Neuronal stem cell (in vitro differentiated cells): Measurements from ENCODE around the gene SLC16A3.

Experiments used
- DNase-seq: peaks from one replicate; pipeline ENCODE4 v3.0.0-alpha.2; 2013; ENCODE audit warnings: low spot score
- H2AFZ ChIP-seq: one replicate; pipeline ENCODE4 v1.6.1; 2013; ENCODE audit warnings: mild to moderate bottlenecking, low read length, inconsistent platforms
- H2AK5ac ChIP-seq: 2 replicates; pipeline ENCODE4 v1.6.1; 2013; ENCODE audit warnings: low read depth, mild to moderate bottlenecking, inconsistent platforms, low read length, moderate library complexity, mixed read lengths
- H2BK120ac ChIP-seq: 2 replicates; pipeline ENCODE4 v1.6.1; 2013; ENCODE audit warnings: low read depth, mild to moderate bottlenecking, inconsistent platforms, low read length, moderate library complexity, mixed read lengths
- H2BK12ac ChIP-seq: one replicate; pipeline ENCODE4 v1.6.1; 2013; ENCODE audit warnings: low read length, inconsistent platforms
- H2BK15ac ChIP-seq: 2 replicates; pipeline ENCODE4 v1.6.1; 2013; ENCODE audit warnings: mild to moderate bottlenecking, low read length, inconsistent platforms, mixed read lengths
- H2BK5ac ChIP-seq: one replicate; pipeline ENCODE4 v1.6.1; 2013; ENCODE audit warnings: inconsistent platforms, mild to moderate bottlenecking, low read length, moderate library complexity
- H3K14ac ChIP-seq: one replicate; pipeline ENCODE4 v1.6.1; 2013; ENCODE audit warnings: low read length, inconsistent platforms
- H3K18ac ChIP-seq: 2 replicates; pipeline ENCODE4 v1.6.1; 2013; ENCODE audit warnings: low read length, inconsistent platforms
- H3K23ac ChIP-seq: 2 replicates; pipeline ENCODE4 v1.6.1; 2013; ENCODE audit warnings: low read depth, mild to moderate bottlenecking, mixed read lengths, low read length, inconsistent platforms; ENCODE audit not compliant: poor library complexity
- H3K27ac ChIP-seq: replicated peaks from 3 replicates; pipeline ENCODE4 v1.5.1; 2013; ENCODE audit warnings: low read length, inconsistent platforms
- H3K27me3 ChIP-seq, 3 experiments: 2 replicates each; pipeline ENCODE4 v1.6.1; 2013; ENCODE audit warnings: low read length in 3 of 3, mild to moderate bottlenecking in 2 of 3, inconsistent platforms in 1 of 3, low read depth in 1 of 3, mixed read lengths in 1 of 3, moderate library complexity in 1 of 3; ENCODE audit not compliant: control insufficient read depth in 3 of 3, insufficient read depth in 3 of 3
- H3K36me3 ChIP-seq, 2 donors: replicated peaks in 1 of 2; 2 replicates each; pipeline ENCODE4 v1.6.1; 2013; ENCODE audit warnings: low read length in 2 of 2; ENCODE audit not compliant: control insufficient read depth in 2 of 2, insufficient read depth in 2 of 2
- H3K4ac ChIP-seq: 2 replicates; pipeline ENCODE4 v1.6.1; 2013; ENCODE audit warnings: inconsistent platforms, mild to moderate bottlenecking, low read length, moderate library complexity
- H3K4me1 ChIP-seq, 2 donors: 1 replicate in 1 of 2; 2 replicates in 1 of 2; pipeline ENCODE4 v1.6.1; 2013; ENCODE audit warnings: low read length in 2 of 2, low read depth in 1 of 2; ENCODE audit not compliant: control insufficient read depth in 2 of 2, insufficient read depth in 1 of 2
- H3K4me2 ChIP-seq: one replicate; pipeline ENCODE4 v1.6.1; 2013; ENCODE audit warnings: mild to moderate bottlenecking, low read length, inconsistent platforms; ENCODE audit not compliant: insufficient read depth, poor library complexity, severe bottlenecking
- H3K4me3 ChIP-seq, 2 donors: 2 replicates each; pipeline ENCODE4 v1.5.1; 2013; ENCODE audit warnings: low read length in 2 of 2, mild to moderate bottlenecking in 2 of 2, inconsistent platforms in 1 of 2, moderate library complexity in 1 of 2
- H3K79me1 ChIP-seq: one replicate; pipeline ENCODE4 v1.6.1; 2013; ENCODE audit warnings: low read depth, mild to moderate bottlenecking, inconsistent platforms, low read length, moderate library complexity
- H3K9ac ChIP-seq: one replicate; pipeline ENCODE4 v1.6.1; 2013; ENCODE audit warnings: mild to moderate bottlenecking, low read depth, low read length, inconsistent platforms; ENCODE audit not compliant: poor library complexity
- H3K9me3 ChIP-seq, 2 donors: replicated peaks in 1 of 2; 2 replicates each; pipeline versions ENCODE3 to v1.6.1; 2013; ENCODE audit warnings: low read length in 2 of 2, mild to moderate bottlenecking in 2 of 2, inconsistent platforms in 1 of 2, low read depth in 1 of 2, mixed read lengths in 1 of 2, moderate library complexity in 1 of 2; ENCODE audit not compliant: control insufficient read depth in 2 of 2, insufficient read depth in 1 of 2
- H4K8ac ChIP-seq: one replicate; pipeline ENCODE4 v1.6.1; 2013; ENCODE audit warnings: low read depth, mild to moderate bottlenecking, inconsistent platforms, low read length, moderate library complexity
- H4K91ac ChIP-seq: one replicate; pipeline ENCODE4 v1.6.1; 2013; ENCODE audit warnings: low read length, low read depth, mild to moderate bottlenecking, inconsistent platforms; ENCODE audit not compliant: poor library complexity
- WGBS, 2 donors: extraction: QIAGEN DNeasy Blood & Tissue Kit; methylation state at CpG; one replicate each; pipeline ENCODE4 v1.1.7; 2013; ENCODE audit warnings: missing lambda C conversion rate in 2 of 2, mixed read lengths in 1 of 2; ENCODE audit not compliant: insufficient read length in 2 of 2, insufficient replicate concordance in 1 of 2; ENCODE audit errors: extremely low coverage in 2 of 2; 5-methylcytosine and 5-hydroxymethylcytosine counted together

Gene SLC16A3

GRCh38 chr17:82255402-82255972 is 26.6 kb downstream of the SLC16A3 start:
- Histone ChIP-seq H3K4ac (no peak overlapping the region), H3K4me2 (no peak overlapping the region), H3K23ac (no peak overlapping the region), H2BK15ac (no peak overlapping the region), H2AK5ac (no peak overlapping the region), H3K36me3 (peaks cover 66 to 87% of the 10 kb centered on the region in 2 donors), H3K4me3 (peak overlapping the region in 1 of 2 donors; percentile 19), H3K9ac (no peak overlapping the region), H4K91ac (no peak overlapping the region), H3K18ac (no peak overlapping the region), H2BK120ac (no peak overlapping the region), H4K8ac (no peak overlapping the region), H2AFZ (no peak overlapping the region), H3K27ac (no peak overlapping the region), H3K79me1 (peaks cover 13% of the 10 kb centered on the region), H2BK12ac (no peak overlapping the region), H2BK5ac (no peak overlapping the region), H3K27me3 (no peaks in the 10 kb centered on the region), H3K14ac (peak overlapping the region; percentile 25), H3K4me1 (no peaks in the 10 kb centered on the region), H3K9me3 (peaks cover 0 to 5% of the 10 kb centered on the region in 2 donors)
- no CpG with 5 or more reads among the region's 15 CpGs for WGBS, 2 donors
- DNase-seq: no peak

- Histone ChIP-seq H2AFZ (no peak overlapping the region), H3K79me1 (peaks cover 9% of the 10 kb centered on the region), H3K4me1 (no peaks in the 10 kb centered on the region), H4K91ac (no peak overlapping the region), H2BK120ac (no peak overlapping the region), H3K23ac (no peak overlapping the region), H2BK12ac (no peak overlapping the region), H3K9me3 (peaks cover 5% of the 10 kb centered on the region in 2 donors), H3K9ac (no peak overlapping the region), H4K8ac (no peak overlapping the region), H3K14ac (no peak overlapping the region), H3K27me3 (no peaks in the 10 kb centered on the region), H3K4me3 (no peak overlapping the region), H3K4ac (no peak overlapping the region), H2AK5ac (no peak overlapping the region), H3K36me3 (peaks cover 66 to 87% of the 10 kb centered on the region in 2 donors), H3K18ac (no peak overlapping the region), H3K27ac (no peak overlapping the region), H2BK15ac (no peak overlapping the region), H3K4me2 (no peak overlapping the region), H2BK5ac (no peak overlapping the region)
- whole genome bisulfite sequencing, 2 donors: no CpG with 5 or more reads among the region's 14 CpGs
- no peak for DNase-seq
These were observed 27.5 kb downstream of the SLC16A3 start for GRCh38 chr17:82256242-82256885.

- no peaks in the 10 kb centered on the region for H3K27me3 ChIP-seq
- no peak overlapping the region for H3K9ac ChIP-seq
- no peak for DNase-seq
- no peak overlapping the region for H2AK5ac ChIP-seq
- H3K4me2 ChIP-seq: no peak overlapping the region
- H3K18ac ChIP-seq: no peak overlapping the region
- WGBS, 2 donors: no CpG with 5 or more reads among the region's 10 CpGs
- peaks cover 66 to 87% of the 10 kb centered on the region in 2 donors for H3K36me3 ChIP-seq
- no peak overlapping the region for H3K14ac ChIP-seq
- no peak overlapping the region for H4K8ac ChIP-seq
- no peak overlapping the region for H4K91ac ChIP-seq
- H3K27ac ChIP-seq: no peak overlapping the region
- H3K4me3 ChIP-seq: peak overlapping the region in 1 of 2 donors; percentile 51
- H3K79me1 ChIP-seq: peaks cover 11% of the 10 kb centered on the region
- H2BK120ac ChIP-seq: no peak overlapping the region
- no peak overlapping the region for H2AFZ ChIP-seq
- peaks cover 5% of the 10 kb centered on the region in 2 donors for H3K9me3 ChIP-seq
- H3K4ac ChIP-seq: no peak overlapping the region
- H2BK15ac ChIP-seq: no peak overlapping the region
- no peak overlapping the region for H2BK5ac ChIP-seq
- no peaks in the 10 kb centered on the region for H3K4me1 ChIP-seq
- H3K23ac ChIP-seq: no peak overlapping the region
- no peak overlapping the region for H2BK12ac ChIP-seq
These were observed 28.6 kb downstream of the SLC16A3 start for GRCh38 chr17:82257473-82257872.

- no peak overlapping the region for H3K23ac ChIP-seq
- peaks cover 5% of the 10 kb centered on the region in 2 donors for H3K9me3 ChIP-seq
- H3K36me3 ChIP-seq: peaks cover 63 to 87% of the 10 kb centered on the region in 2 donors
- H4K8ac ChIP-seq: no peak overlapping the region
- no peak overlapping the region for H3K14ac ChIP-seq
- no peak overlapping the region for H3K9ac ChIP-seq
- H3K4me2 ChIP-seq: no peak overlapping the region
- H2BK120ac ChIP-seq: no peak overlapping the region
- H2AFZ ChIP-seq: no peak overlapping the region
- no peak overlapping the region for H2BK12ac ChIP-seq
- H3K4me3 ChIP-seq: no peak overlapping the region
- H3K27me3 ChIP-seq: no peaks in the 10 kb centered on the region
- no peak overlapping the region for H3K18ac ChIP-seq
- DNase-seq: no peak
- H2AK5ac ChIP-seq: no peak overlapping the region
- no peaks in the 10 kb centered on the region for H3K4me1 ChIP-seq
- H3K4ac ChIP-seq: no peak overlapping the region
- H2BK5ac ChIP-seq: no peak overlapping the region
- H3K27ac ChIP-seq: no peak overlapping the region
- no CpG with 5 or more reads among the region's 5 CpGs for WGBS, 2 donors
- H3K79me1 ChIP-seq: peaks cover 4% of the 10 kb centered on the region
- no peak overlapping the region for H2BK15ac ChIP-seq
- no peak overlapping the region for H4K91ac ChIP-seq
These were observed 29.7 kb downstream of the SLC16A3 start for GRCh38 chr17:82258555-82258954.
